Mammary microvascular endothelial cell (primary cell): Measurements from ENCODE around the gene CLRN3. TPM values are rescaled to one million over a fixed set of nuclear protein-coding genes. Genes with fewer than 3 reads are reported as not detected.

Experiments
- total RNA-seq: library from RNA; depleted of rRNA; stranded (reverse); fragments of >200 nt; gene quantifications from 2 replicates; pipeline ENCODE4 v1.2.3, GENCODE V29; 2015

Gene CLRN3
- not detected in 2 replicates for total RNA-seq

GRCh38 chr10:127892743-127893142 is at the start of gene CLRN3:
Gene CLRN3, minus strand, starts transcription at chr10:127892941. Its CDS starts 157 bp downstream, at chr10:127892784.

GRCh38 chr10:127906548-127907377 is 14.0 kb upstream of the CLRN3 start, which contains the start of gene PTPRE:
Gene PTPRE, plus strand, starts transcription at chr10:127907103. Its CDS starts 133,779 bp downstream, at chr10:128040882.

Other genes with a start within 250 kb of the CLRN3 start
- gene FOXI2, start 155.8 kb downstream of the CLRN3 start, total RNA-seq: not detected in 2 replicates
- 37.0 and 38.5 TPM in 2 replicates for gene PTPRE, start 14.2 kb upstream of the CLRN3 start, total RNA-seq
- 44.1 and 52.9 TPM in 2 replicates for gene MKI67, start 233.5 kb upstream of the CLRN3 start, total RNA-seq